Breast epithelium (tissue), 3 donors: Measurements from ENCODE around the gene SGPL1.

Experiments used
- CTCF ChIP-seq, 3 donors: fragments of 450-650 bp; IDR thresholded peaks; one replicate each; pipeline ENCODE4 v1.5.1; 2016 to 2017; ENCODE audit warnings: antibody characterized with exemption in 3 of 3, mild to moderate bottlenecking in 3 of 3, moderate library complexity in 3 of 3
- POLR2A ChIP-seq: fragments of 450-650 bp; IDR thresholded peaks from one replicate; pipeline ENCODE4 v1.6.1; 2016; ENCODE audit warnings: antibody characterized with exemption, mild to moderate bottlenecking, moderate library complexity

DNA sequence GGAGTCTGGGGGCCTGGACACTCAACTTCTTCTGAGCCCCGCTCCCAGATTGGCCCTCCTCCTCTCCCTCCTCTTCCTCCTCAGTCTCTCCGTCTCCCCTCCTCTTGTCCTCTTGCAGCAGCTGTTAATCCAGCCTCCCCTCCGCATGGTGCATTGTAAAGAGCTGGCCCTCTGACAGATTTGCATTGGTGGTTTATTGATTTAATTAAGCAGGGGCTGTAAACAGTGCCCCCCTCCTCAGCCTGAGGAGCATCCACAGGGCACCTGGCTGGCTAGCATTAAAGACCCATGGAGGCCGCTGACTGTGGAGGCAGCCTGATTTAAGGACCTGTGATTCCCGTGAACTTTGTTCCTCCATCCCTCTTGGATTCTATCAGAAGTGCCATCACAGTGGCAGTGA, 101.5 kb downstream of the SGPL1 start:
- TF ChIP-seq CTCF (IDR thresholded peaks at IDR 0.05) (no peak), POLR2A (no peak)
